HepG2 (cell line): ENCODE measurements around the gene KXD1. TPM values are rescaled to one million over a fixed set of nuclear protein-coding genes. Genes with fewer than 3 reads are reported as not detected.

Experiments
- DMAP1 ChIP-seq: IDR thresholded peaks from 2 replicates; pipeline ENCODE4 v1.6.1; 2016
- ELK4 ChIP-seq: sonication (generic); formaldehyde crosslinking; IDR thresholded peaks from 2 replicates; pipeline ENCODE4 v1.9.0; 2021; ENCODE audit warnings: missing genetic modification reagents, borderline replicate concordance
- FIP1L1 ChIP-seq: fragments of 200-400 bp; formaldehyde crosslinking; IDR thresholded peaks from 2 replicates; pipeline ENCODE4 v1.6.1; 2018; ENCODE audit warnings: low read depth, mild to moderate bottlenecking, low read length, moderate library complexity, borderline replicate concordance; ENCODE audit not compliant: insufficient read depth
- HES4 ChIP-seq: sonication (generic); formaldehyde crosslinking; IDR thresholded peaks from 2 replicates; pipeline ENCODE4 v1.9.0; 2021; ENCODE audit warnings: mild to moderate bottlenecking, missing genetic modification reagents, borderline replicate concordance
- KDM1A ChIP-seq: IDR thresholded peaks from 2 replicates; pipeline ENCODE4 v1.6.1; 2016; ENCODE audit warnings: missing compliant biosample characterization
- KLF9 ChIP-seq: IDR thresholded peaks from 2 replicates; pipeline ENCODE4 v1.6.1; 2016; ENCODE audit warnings: low read depth
- LCORL ChIP-seq, 2 experiments: fragments of 450-650 bp in 1 of 2; sonication (generic) in 1 of 2; formaldehyde crosslinking in 1 of 2; IDR thresholded peaks; 2 replicates each; pipeline versions ENCODE4 v1.5.0 to v1.6.1; 2017 to 2020; ENCODE audit warnings: antibody characterized with exemption in 1 of 2, missing genetic modification reagents in 1 of 2
- SAP130 ChIP-seq: IDR thresholded peaks from 2 replicates; pipeline ENCODE4 v1.6.1; 2016; ENCODE audit warnings: low read depth
- SKI ChIP-seq: fragments of 450-650 bp; IDR thresholded peaks from one replicate; pipeline ENCODE4 v1.6.1; 2018; ENCODE audit warnings: mild to moderate bottlenecking; ENCODE audit not compliant: partially characterized antibody
- SKIL ChIP-seq: sonication (generic); formaldehyde crosslinking; IDR thresholded peaks from 2 replicates; pipeline ENCODE4 v1.8.0; 2022; ENCODE audit warnings: missing genetic modification reagents, mild to moderate bottlenecking, moderate library complexity, borderline replicate concordance
- SRF ChIP-seq: IDR thresholded peaks from 2 replicates; pipeline ENCODE4 v1.6.1; 2011; ENCODE audit warnings: mild to moderate bottlenecking, low read depth, low read length, moderate library complexity
- TEAD3 ChIP-seq: optimal IDR thresholded peaks from 2 replicates; pipeline ENCODE3; 2016; ENCODE audit warnings: borderline replicate concordance
- ZBTB3 ChIP-seq: sonication (generic); formaldehyde crosslinking; IDR thresholded peaks from 2 replicates; pipeline ENCODE4 v1.4.0; 2020; ENCODE audit warnings: low read depth, mild to moderate bottlenecking, moderate library complexity, missing genetic modification reagents, borderline replicate concordance
- ZBTB7A ChIP-seq: sonication (generic); formaldehyde crosslinking; IDR thresholded peaks from 2 replicates; pipeline ENCODE4 v1.8.0; 2022; ENCODE audit warnings: mild to moderate bottlenecking, missing genetic modification reagents
- ZMAT5 ChIP-seq: sonication (generic); formaldehyde crosslinking; IDR thresholded peaks from 2 replicates; pipeline ENCODE4 v1.5.0; 2020; ENCODE audit warnings: mild to moderate bottlenecking, low read depth, missing genetic modification reagents, borderline replicate concordance
- ZNF234 ChIP-seq: sonication (generic); formaldehyde crosslinking; conservative IDR thresholded peaks from 2 replicates; pipeline ENCODE4 v1.5.1; 2020; ENCODE audit warnings: mild to moderate bottlenecking, missing genetic modification reagents
- ZNF549 ChIP-seq: sonication (generic); formaldehyde crosslinking; IDR thresholded peaks from 2 replicates; pipeline ENCODE4 v1.5.0; 2020; ENCODE audit warnings: missing genetic modification reagents
- polyA plus RNA-seq, 8 experiments: library from polyadenylated mRNA; depleted of rRNA in 3 of 8; stranded (reverse) in 7 of 8; unstranded in 1 of 8; fragments of >200 nt; fragmentation: Illumina TruSeq in 4 of 8; extraction: Trizol in 4 of 8; gene quantifications; 2 replicates each; pipeline versions ENCODE4 v1.2.1 to v1.2.3, GENCODE V29; 2011 to 2016; ENCODE audit warnings: low read depth in 4 of 8, missing spikeins in 1 of 8, mixed read lengths in 1 of 8; ENCODE audit not compliant: insufficient read depth in 1 of 8
- total RNA-seq, 5 experiments: library from RNA; depleted of rRNA; stranded (reverse); fragments of >200 nt; fragmentation: Illumina TruSeq; extraction: Trizol; gene quantifications; 2 replicates each; pipeline ENCODE4 v1.2.3, GENCODE V29; 2016; ENCODE audit warnings: low read depth in 1 of 5
- TF ChIP-seq, protein P1 (sequence below): sonication (generic); formaldehyde crosslinking; IDR thresholded peaks from 2 replicates; pipeline ENCODE4 v1.8.1; 2023; ENCODE audit warnings: mild to moderate bottlenecking, moderate library complexity, missing genetic modification reagents
- TF ChIP-seq, protein P2 (sequence below): IDR thresholded peaks from 2 replicates; pipeline ENCODE4 v1.4.0; 2020; ENCODE audit warnings: mild to moderate bottlenecking, missing genetic modification reagents

The KXD1 gene
- total and polyA plus RNA-seq, 2 of the 13 experiments (the other 11 are each of a cell fraction or from before 2014, with no cell fraction given): 44.6 to 143 TPM

DNA sequence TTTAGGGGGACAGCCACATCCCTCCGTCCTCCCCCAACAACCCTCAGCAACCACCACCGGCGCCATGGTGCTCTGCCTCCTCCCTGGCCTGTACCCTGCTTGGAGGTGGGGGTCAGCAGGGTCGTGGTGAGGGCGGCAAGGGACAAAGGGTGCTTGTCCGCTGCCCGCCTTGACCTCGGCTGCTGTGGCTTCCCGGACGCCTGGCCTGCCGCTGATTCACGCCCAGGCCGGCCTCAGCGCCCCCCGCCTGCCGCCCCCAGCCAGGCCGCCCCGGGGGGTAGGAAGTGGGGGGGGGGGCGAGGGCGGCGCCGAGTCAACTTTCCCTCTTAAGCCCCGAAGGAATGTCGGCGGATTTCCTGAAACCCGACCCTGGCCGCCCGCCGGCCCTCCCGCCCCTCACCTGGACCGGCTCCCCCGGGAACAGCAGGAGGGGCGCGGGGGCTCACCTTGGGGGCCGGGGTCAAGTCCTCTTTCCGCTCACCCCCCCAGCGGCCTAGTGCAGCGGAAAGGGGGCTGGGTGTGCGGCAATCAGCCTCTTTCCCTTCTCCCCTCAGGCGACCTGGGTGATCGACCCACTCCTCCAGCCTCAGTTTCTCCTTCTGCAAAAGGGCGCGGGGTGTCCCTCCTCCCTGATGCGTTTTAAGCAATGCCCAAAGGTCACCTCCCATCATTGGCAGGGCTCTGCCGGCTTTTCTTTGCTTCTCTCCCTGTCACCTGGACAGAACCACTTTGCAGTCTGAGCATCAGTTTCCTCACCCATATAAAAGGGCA lies 53.1 kb downstream of the KXD1 start (continued):
- TF ChIP-seq KLF9 (0 out of 2 replicates have a peak, but pooled peaks have one; percentile 26), FIP1L1 (0 out of 2 replicates have a peak, but pooled peaks have one; percentile 25), DMAP1 (CRISPR knock-in tag) (peak; percentile 43; the same call in 1 of the 2 replicates), ZNF549 (CRISPR knock-in tag) (no peak), SKIL (CRISPR knock-in tag) (peak; percentile 97), ZNF234 (CRISPR knock-in tag) (no peak), ZBTB7A (CRISPR knock-in tag) (peak; percentile 56; the same call in 1 of the 2 replicates), ZMAT5 (CRISPR knock-in tag) (no peak), SRF (no peak), ELK4 (peak; percentile 66; the same call in 1 of the 2 replicates), SKI (peak; percentile 45), ZBTB3 (CRISPR knock-in tag) (peak; percentile 49; the same call in 1 of the 2 replicates), HES4 (CRISPR knock-in tag) (no peak), TEAD3 (peak; percentile 64), SAP130 (CRISPR knock-in tag) (peak; percentile 84), KDM1A (CRISPR knock-in tag) (0 out of 2 replicates have a peak, but pooled peaks have one; percentile 7), LCORL (IDR thresholded peaks at IDR 0.05) (no peak), LCORL (CRISPR knock-in tag; IDR thresholded peaks at IDR 0.05) (peak; percentile 65)
- TF ChIP-seq, protein P1, sequence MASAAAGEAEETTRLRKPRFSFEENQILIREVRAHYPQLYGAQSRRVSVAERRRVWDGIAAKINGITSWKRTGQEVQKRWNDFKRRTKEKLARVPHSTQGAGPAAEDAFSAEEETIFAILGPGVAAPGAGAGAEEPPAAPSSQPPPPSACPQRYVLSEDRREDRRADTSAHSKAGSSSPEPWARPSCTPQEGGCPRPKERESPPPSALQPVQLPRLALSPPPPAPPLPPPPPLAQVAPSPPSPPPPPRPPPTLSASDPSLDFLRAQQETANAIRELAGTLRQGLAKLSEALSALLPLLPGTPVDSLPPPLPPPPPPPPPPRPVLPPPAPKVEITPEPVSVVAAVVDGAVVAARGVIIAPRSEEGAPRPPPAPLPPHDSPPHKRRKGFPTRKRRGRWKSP (CRISPR knock-in tag): peak; percentile 33; the same call in 1 of the 2 replicates
- TF ChIP-seq, protein P2, sequence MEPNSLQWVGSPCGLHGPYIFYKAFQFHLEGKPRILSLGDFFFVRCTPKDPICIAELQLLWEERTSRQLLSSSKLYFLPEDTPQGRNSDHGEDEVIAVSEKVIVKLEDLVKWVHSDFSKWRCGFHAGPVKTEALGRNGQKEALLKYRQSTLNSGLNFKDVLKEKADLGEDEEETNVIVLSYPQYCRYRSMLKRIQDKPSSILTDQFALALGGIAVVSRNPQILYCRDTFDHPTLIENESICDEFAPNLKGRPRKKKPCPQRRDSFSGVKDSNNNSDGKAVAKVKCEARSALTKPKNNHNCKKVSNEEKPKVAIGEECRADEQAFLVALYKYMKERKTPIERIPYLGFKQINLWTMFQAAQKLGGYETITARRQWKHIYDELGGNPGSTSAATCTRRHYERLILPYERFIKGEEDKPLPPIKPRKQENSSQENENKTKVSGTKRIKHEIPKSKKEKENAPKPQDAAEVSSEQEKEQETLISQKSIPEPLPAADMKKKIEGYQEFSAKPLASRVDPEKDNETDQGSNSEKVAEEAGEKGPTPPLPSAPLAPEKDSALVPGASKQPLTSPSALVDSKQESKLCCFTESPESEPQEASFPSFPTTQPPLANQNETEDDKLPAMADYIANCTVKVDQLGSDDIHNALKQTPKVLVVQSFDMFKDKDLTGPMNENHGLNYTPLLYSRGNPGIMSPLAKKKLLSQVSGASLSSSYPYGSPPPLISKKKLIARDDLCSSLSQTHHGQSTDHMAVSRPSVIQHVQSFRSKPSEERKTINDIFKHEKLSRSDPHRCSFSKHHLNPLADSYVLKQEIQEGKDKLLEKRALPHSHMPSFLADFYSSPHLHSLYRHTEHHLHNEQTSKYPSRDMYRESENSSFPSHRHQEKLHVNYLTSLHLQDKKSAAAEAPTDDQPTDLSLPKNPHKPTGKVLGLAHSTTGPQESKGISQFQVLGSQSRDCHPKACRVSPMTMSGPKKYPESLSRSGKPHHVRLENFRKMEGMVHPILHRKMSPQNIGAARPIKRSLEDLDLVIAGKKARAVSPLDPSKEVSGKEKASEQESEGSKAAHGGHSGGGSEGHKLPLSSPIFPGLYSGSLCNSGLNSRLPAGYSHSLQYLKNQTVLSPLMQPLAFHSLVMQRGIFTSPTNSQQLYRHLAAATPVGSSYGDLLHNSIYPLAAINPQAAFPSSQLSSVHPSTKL (CRISPR knock-in tag): peak; percentile 89; the same call in 1 of the 2 replicates
